K562 (cell line): Measurements from ENCODE around the gene PIK3R4. TPM values are rescaled to one million over a fixed set of nuclear protein-coding genes. Genes with fewer than 3 reads are reported as not detected.

Experiments used
- ATAC-seq: fragments of 200-7000 bp; cut with Tn5 transposase; 3 replicates; pipeline ENCODE4 v1.9.1; 2020; ENCODE audit warnings: moderate library complexity
- BruUV-seq: library from RNA; stranded (reverse); fragments of 400-500 nt; replicated peaks from 2 replicates; lab custom pipeline; 2021; lab: Mats Ljungman, UMichigan
- CTCF ChIA-PET: fragments of 300-600 bp; formaldehyde crosslinking; extraction: SDS; loops from one replicate; lab custom pipeline; 2021; ENCODE audit warnings: low intra/inter-chr PET ratio; lab: Yijun Ruan, JAX
- POLR2A ChIA-PET: fragments of 300-600, 350-650 bp; sonication (Branson Sonifier 250); formaldehyde crosslinking; extraction: SDS; loops from one replicate; lab custom pipeline; 2021; ENCODE audit warnings: antibody characterized with exemption, inconsistent platforms; lab: Yijun Ruan, JAX
- DNase-seq, 4 experiments: peaks; one replicate each; pipeline versions ENCODE4 v3.0.0 to v3.0.0-alpha.2; 2011 to 2018; ENCODE audit warnings: low spot score in 3 of 4, mixed read lengths in 3 of 4; ENCODE audit errors: extremely low read depth in 1 of 4
- FAIRE-seq: peaks from 2 replicates; lab custom pipeline; 2011; peaks lifted over from hg19 to GRCh38; lab: Jason Lieb, UNC
- H2AFZ ChIP-seq: 2 replicates; pipeline ENCODE4 v1.6.0; 2011; ENCODE audit warnings: low read depth, low read length, control low read depth, inconsistent platforms
- H3K27ac ChIP-seq: fragments of 200-600 bp; 3 replicates; pipeline ENCODE4 v1.8.0; 2011; ENCODE audit warnings: low read depth, mild to moderate bottlenecking, control low read depth, inconsistent platforms, low read length, moderate library complexity, mixed read lengths; ENCODE audit errors: extremely low read depth
- H3K27me3 ChIP-seq, 2 experiments: fragments of 300-600 bp in 1 of 2; 2 replicates in 1 of 2; 3 replicates in 1 of 2; pipeline versions ENCODE4 v1.6.0 to v1.8.0; 2011; ENCODE audit warnings: inconsistent platforms in 2 of 2, low read length in 2 of 2, mild to moderate bottlenecking in 1 of 2, mixed read lengths in 1 of 2, moderate library complexity in 1 of 2; ENCODE audit not compliant: control insufficient read depth in 2 of 2, insufficient read depth in 2 of 2
- H3K36me3 ChIP-seq: fragments of 300-600 bp; 3 replicates; pipeline ENCODE4 v1.8.0; 2011; ENCODE audit warnings: mild to moderate bottlenecking, low read length, inconsistent platforms; ENCODE audit not compliant: control insufficient read depth, insufficient read depth
- H3K4me1 ChIP-seq, 2 experiments: fragments of 200-600 bp in 1 of 2; replicated peaks in 1 of 2; 2 replicates in 1 of 2; 3 replicates in 1 of 2; pipeline versions ENCODE4 v1.5.1 to v1.8.0; 2011; ENCODE audit warnings: inconsistent platforms in 2 of 2, low read length in 2 of 2, mild to moderate bottlenecking in 1 of 2, mixed read lengths in 1 of 2, moderate library complexity in 1 of 2; ENCODE audit not compliant: control insufficient read depth in 2 of 2, insufficient read depth in 2 of 2
- H3K4me2 ChIP-seq: 2 replicates; pipeline ENCODE4 v1.6.1; 2011; ENCODE audit warnings: low read length, control low read depth, inconsistent platforms, mixed read lengths; ENCODE audit not compliant: insufficient read depth
- H3K4me3 ChIP-seq: fragments of 200-600 bp; sonication (generic), shearing (Covaris generic); 2 replicates; pipeline ENCODE4 v1.5.1; 2016; ENCODE audit warnings: control low read depth, inconsistent platforms
- H3K79me2 ChIP-seq: fragments of 200-600 bp; 3 replicates; pipeline ENCODE4 v1.8.0; 2011; ENCODE audit warnings: low read length, inconsistent platforms; ENCODE audit not compliant: control insufficient read depth, insufficient read depth
- H3K9ac ChIP-seq, 2 experiments: 2 replicates each; pipeline versions ENCODE4 v1.6.0 to v1.6.1; 2011; ENCODE audit warnings: low read depth in 2 of 2, low read length in 2 of 2, control low read depth in 1 of 2, inconsistent platforms in 1 of 2, mild to moderate bottlenecking in 1 of 2, mixed read lengths in 1 of 2; ENCODE audit not compliant: insufficient read depth in 1 of 2
- H3K9me1 ChIP-seq: one replicate; pipeline ENCODE4 v1.6.0; 2011; ENCODE audit warnings: inconsistent platforms, mild to moderate bottlenecking, low read length, moderate library complexity; ENCODE audit not compliant: control insufficient read depth, insufficient read depth
- H3K9me3 ChIP-seq: replicated peaks from 2 replicates; pipeline ENCODE4 v1.5.1; 2011; ENCODE audit warnings: low read depth, low read length, inconsistent platforms; ENCODE audit not compliant: control insufficient read depth, insufficient read depth
- H4K20me1 ChIP-seq: replicated peaks from 2 replicates; pipeline ENCODE4 v1.6.1; 2011; ENCODE audit warnings: low read length, inconsistent platforms, mixed read lengths; ENCODE audit not compliant: control insufficient read depth, insufficient read depth
- CHD4 ChIP-seq: fragments of 200-600 bp; sonication (generic); IDR thresholded peaks from 3 replicates; pipeline ENCODE4 v1.6.1; 2012; ENCODE audit warnings: low read depth, mild to moderate bottlenecking, mixed read lengths, low read length, inconsistent platforms; ENCODE audit not compliant: insufficient read depth, insufficient replicate concordance, poor library complexity, severe bottlenecking
- MTA2 ChIP-seq: fragments of 450-650 bp; IDR thresholded peaks from 2 replicates; pipeline ENCODE4 v1.6.1; 2016; ENCODE audit warnings: low read depth
- NCOA4 ChIP-seq: fragments of 450-650 bp; IDR thresholded peaks from 2 replicates; pipeline ENCODE4 v1.6.1; 2018; ENCODE audit warnings: mild to moderate bottlenecking; ENCODE audit not compliant: partially characterized antibody
- NR2C2 ChIP-seq, 2 experiments: fragments of 200-800 bp in 1 of 2; sonication (Bioruptor generic) in 1 of 2; sonication (generic) in 1 of 2; formaldehyde crosslinking in 1 of 2; IDR thresholded peaks; 2 replicates each; pipeline versions ENCODE4 v1.6.1 to v1.8.0; 2016 to 2022; ENCODE audit warnings: mild to moderate bottlenecking in 1 of 2, missing compliant biosample characterization in 1 of 2, missing genetic modification characterization in 1 of 2, missing genetic modification reagents in 1 of 2
- PCBP2 ChIP-seq: fragments of 200-400 bp; formaldehyde crosslinking; IDR thresholded peaks from 2 replicates; pipeline ENCODE4 v1.6.1; 2018; ENCODE audit warnings: low read length, low read depth, mild to moderate bottlenecking, moderate library complexity; ENCODE audit not compliant: poor library complexity, severe bottlenecking
- SNRNP70 ChIP-seq: fragments of 200-400 bp; formaldehyde crosslinking; optimal IDR thresholded peaks from 2 replicates; pipeline ENCODE3; 2017; ENCODE audit warnings: low read depth, low read length
- SP2 ChIP-seq: IDR thresholded peaks from 2 replicates; pipeline ENCODE4 v1.6.1; 2011; ENCODE audit warnings: mild to moderate bottlenecking, low read depth, low read length, moderate library complexity; ENCODE audit not compliant: poor library complexity, severe bottlenecking; ENCODE audit errors: extremely low read depth
- ZNF324 ChIP-seq: fragments of 250-450 bp; sonication (Bioruptor Pico); IDR thresholded peaks from 2 replicates; pipeline ENCODE4 v1.4.0; 2020; ENCODE audit warnings: mild to moderate bottlenecking
- ZNF717 ChIP-seq: fragments of 250-450 bp; sonication (Bioruptor Pico); IDR thresholded peaks from 2 replicates; pipeline ENCODE4 v1.5.0; 2021
- in situ Hi-C: fragments of 300-500 bp; cut with MboI; formaldehyde crosslinking; loops from 4 replicates; pipeline ENCODE4 v1.15.0; 2018; ENCODE audit warnings: inconsistent platforms, mixed read lengths
- intact Hi-C: fragments of 100-400 bp; cut with micrococcal nuclease; formaldehyde crosslinking; loops from 2 replicates; pipeline ENCODE4 v1.14.2; 2022
- polyA plus RNA-seq, 8 experiments: library from polyadenylated mRNA; depleted of rRNA in 4 of 8; stranded (reverse) in 5 of 8; unstranded in 3 of 8; fragments of >200 nt; fragmentation: Nextera tagmentation in 2 of 8; fragmentation: Illumina TruSeq in 1 of 8; extraction: Ambion mirVana in 2 of 8; extraction: Trizol in 1 of 8; gene quantifications; 2 replicates each; pipeline versions ENCODE4 v1.2.1 to v1.2.3, GENCODE V29; 2011 to 2014; ENCODE audit warnings: inconsistent platforms in 1 of 8, missing spikeins in 1 of 8
- total RNA-seq, 7 experiments: library from RNA; depleted of rRNA in 6 of 7; stranded (reverse); fragments of >200 nt in 6 of 7; fragmentation: Illumina TruSeq in 2 of 7; extraction: Trizol in 2 of 7; gene quantifications; 2 replicates each; pipeline versions ENCODE4 v1.2.1 to v1.2.3, GENCODE V29; 2011 to 2021; ENCODE audit warnings: low replicate concordance in 1 of 7

The PIK3R4 gene
- total and polyA plus RNA-seq, 9 of the 15 experiments (the other 6 are each of a cell fraction or from before 2014, with no cell fraction given) = 20.6 to 45.8 (median 26.0) TPM

DNA sequence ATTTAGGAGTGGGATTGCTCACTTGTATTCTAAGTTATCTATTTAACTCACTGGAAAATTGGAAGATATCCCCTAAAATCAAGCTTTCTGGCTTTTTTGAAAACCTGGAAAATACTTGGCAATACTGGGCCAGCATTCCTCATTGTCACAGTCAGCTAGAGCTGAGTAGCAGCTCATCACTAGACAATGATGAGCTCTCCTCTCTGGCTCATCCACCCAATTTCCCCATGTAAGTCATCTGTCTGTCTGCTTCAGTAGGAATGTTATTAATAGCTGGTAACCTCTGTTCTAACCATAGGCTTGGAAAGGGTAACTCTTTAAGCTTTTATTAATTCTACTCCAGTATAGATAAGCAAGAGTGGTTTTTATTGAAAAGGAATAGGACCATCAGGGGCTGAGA lies 39.7 kb upstream of the PIK3R4 start:
- Histone ChIP-seq H3K27ac (no peak overlapping the region), H3K9me3 (no peaks in the 10 kb centered on the region), H2AFZ (no peak overlapping the region), H3K79me2 (no peaks in the 10 kb centered on the region), H3K9me1 (no peaks in the 10 kb centered on the region), H4K20me1 (no peaks in the 10 kb centered on the region), H3K4me1 (peaks cover 8 to 12% of the 10 kb centered on the region in 2 experiments; a peak in 4 of 5 replicates), H3K4me2 (no peak overlapping the region), H3K36me3 (no peaks in the 10 kb centered on the region), H3K4me3 (no peak overlapping the region), H3K27me3 (peaks cover 0 to 2% of the 10 kb centered on the region in 2 experiments; a peak in 1 of 5 replicates), H3K9ac (no peak overlapping the region)
- CTCF ChIA-PET = no interaction called here
- FAIRE-seq (no peak), ATAC-seq (no peak), DNase-seq (no peak)
- TF ChIP-seq CHD4 (no peak), MTA2 (no peak), ZNF324 (CRISPR knock-in tag) (no peak), ZNF717 (CRISPR knock-in tag) (no peak), NCOA4 (no peak), SP2 (no peak), SNRNP70 (no peak), NR2C2 (CRISPR knock-in tag; IDR thresholded peaks at IDR 0.05) (no peak), NR2C2 (tag; IDR thresholded peaks at IDR 0.05) (no peak), PCBP2 (no peak)
- intact Hi-C loops = loop anchor here (10.0 kb wide), 1 partner anchor 68 kb away; no protein-coding TSS in a partner anchor
- in situ Hi-C loops = no loop called here
- POLR2A ChIA-PET = interaction anchor here (0.7 kb wide), 1 partner anchor 11 kb away, joined by 3 read pairs; no protein-coding TSS in a partner anchor
- no TSS peak for BruUV-seq
